ENCODE results near the gene HYAL1.
A peak's percentile ranks its signal among the peaks of the same experiment; 100 is the strongest.

HYAL1 gene

DNA sequence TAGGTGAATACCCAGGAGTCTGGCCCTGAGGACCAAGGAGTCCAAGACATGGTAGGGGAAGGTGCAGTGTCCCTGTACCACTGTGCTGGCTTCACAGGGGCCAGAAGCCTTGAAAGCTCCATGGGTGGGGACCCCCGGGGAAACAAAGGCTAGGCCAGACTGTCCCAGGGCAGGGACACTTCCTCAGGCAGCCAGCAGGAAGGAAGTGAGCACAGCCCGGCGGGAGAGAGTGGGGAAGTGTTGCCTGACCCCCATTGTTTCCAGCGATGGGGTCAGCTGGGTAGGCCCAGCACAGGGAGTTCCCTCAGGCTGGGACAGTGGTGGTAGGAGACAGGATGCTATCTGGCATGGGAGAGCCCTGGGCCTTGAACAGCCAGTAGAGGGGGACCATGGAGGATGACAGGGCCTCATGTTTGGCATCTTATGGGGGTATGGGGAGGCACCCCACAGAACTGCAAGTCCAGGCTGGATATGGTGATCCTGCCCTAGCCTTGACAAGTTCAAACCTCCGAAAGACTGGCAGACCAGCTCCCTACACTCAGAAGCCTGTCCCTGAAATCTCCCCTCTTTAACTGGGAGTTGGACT lies 20.3 kb upstream of the HYAL1 start:
- TF ChIP-seq, protein P1, sequence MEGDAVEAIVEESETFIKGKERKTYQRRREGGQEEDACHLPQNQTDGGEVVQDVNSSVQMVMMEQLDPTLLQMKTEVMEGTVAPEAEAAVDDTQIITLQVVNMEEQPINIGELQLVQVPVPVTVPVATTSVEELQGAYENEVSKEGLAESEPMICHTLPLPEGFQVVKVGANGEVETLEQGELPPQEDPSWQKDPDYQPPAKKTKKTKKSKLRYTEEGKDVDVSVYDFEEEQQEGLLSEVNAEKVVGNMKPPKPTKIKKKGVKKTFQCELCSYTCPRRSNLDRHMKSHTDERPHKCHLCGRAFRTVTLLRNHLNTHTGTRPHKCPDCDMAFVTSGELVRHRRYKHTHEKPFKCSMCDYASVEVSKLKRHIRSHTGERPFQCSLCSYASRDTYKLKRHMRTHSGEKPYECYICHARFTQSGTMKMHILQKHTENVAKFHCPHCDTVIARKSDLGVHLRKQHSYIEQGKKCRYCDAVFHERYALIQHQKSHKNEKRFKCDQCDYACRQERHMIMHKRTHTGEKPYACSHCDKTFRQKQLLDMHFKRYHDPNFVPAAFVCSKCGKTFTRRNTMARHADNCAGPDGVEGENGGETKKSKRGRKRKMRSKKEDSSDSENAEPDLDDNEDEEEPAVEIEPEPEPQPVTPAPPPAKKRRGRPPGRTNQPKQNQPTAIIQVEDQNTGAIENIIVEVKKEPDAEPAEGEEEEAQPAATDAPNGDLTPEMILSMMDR (IDR thresholded peaks at IDR 0.05) = no peak

DNA sequence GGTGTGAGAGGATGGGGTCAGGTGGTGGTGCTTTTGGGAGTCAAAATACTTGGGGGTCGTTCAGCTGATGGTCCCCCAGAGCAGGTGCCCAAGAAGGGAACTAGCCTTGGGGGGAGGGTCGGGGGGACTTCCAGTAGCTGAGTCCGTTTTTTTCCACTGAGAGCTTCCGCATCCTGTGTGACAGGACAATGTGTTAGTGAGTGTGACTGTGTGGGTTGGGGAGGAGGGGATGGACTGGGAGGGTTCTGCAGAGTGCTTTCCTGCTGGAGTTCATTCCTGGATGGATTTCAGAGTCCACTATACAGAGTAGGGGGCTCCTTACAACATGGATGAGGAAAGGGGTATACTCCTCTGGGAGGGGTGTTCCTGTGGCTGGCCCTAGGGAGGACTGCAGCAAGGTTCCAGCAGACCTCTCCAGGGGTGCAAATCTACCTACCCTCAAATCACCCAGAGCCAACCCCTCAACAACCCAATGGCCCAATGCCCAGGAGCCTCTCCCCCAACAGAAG lies 19.8 kb upstream of the HYAL1 start:
- TF ChIP-seq, protein P1 (IDR thresholded peaks at IDR 0.05) = no peak

DNA sequence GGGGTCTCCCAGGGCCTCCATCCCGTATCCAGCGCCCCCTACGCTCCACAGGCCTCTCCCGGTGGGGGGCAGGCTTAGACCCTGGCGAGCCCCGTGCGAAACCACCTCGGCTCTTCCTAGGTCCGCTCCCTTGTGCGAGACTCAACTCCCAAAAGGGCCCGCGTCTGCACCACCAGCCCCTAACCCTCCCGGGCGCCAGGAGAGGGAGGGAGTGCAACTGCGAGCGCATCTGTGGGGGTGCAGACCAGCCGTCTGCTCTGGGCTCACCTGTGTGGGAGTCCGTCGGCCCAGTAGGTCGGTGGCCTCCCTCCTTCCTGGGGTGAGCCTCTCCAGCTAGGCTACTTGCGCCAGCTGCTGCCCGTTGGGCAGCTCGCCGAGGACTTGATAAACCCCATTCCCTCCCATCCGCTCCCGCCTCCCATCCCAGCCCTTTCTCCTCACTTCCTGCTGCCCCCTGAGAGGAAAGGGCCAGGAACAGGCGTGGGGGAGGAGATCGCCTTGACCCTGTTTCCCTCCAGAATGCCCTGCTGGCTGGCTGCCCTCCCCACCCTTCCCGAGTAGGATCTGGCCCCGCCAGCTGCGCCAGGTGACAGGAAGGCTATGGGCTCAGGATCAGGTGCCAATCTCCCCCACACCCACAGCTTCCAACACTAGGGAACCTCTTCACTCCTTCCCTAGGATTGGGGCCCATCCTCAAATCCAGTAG lies 19.2 kb upstream of the HYAL1 start, which contains the start of gene HYAL2:
Gene HYAL2 (minus strand): TSS at position 360 of the 706 bp plus-strand sequence. CDS start 2,256 bp downstream, outside the sequence.
- TF ChIP-seq, protein P1 (IDR thresholded peaks at IDR 0.05) = no peak

DNA sequence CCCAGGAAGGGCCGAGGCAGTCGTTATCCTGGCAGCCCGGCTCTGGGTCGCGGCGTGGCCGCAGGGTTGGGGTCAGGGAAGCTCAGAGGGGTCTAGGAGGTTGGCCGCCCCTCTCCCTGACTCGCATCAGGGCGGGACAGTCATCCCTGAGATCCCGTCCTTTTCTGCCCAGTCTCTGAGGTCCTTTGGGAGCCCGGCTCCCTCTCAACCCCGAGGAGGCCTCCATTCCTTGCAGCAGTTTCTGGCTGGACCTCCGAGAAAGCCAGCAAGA lies 18.7 kb upstream of the HYAL1 start:
- TF ChIP-seq, protein P1 (IDR thresholded peaks at IDR 0.05) = no peak

DNA sequence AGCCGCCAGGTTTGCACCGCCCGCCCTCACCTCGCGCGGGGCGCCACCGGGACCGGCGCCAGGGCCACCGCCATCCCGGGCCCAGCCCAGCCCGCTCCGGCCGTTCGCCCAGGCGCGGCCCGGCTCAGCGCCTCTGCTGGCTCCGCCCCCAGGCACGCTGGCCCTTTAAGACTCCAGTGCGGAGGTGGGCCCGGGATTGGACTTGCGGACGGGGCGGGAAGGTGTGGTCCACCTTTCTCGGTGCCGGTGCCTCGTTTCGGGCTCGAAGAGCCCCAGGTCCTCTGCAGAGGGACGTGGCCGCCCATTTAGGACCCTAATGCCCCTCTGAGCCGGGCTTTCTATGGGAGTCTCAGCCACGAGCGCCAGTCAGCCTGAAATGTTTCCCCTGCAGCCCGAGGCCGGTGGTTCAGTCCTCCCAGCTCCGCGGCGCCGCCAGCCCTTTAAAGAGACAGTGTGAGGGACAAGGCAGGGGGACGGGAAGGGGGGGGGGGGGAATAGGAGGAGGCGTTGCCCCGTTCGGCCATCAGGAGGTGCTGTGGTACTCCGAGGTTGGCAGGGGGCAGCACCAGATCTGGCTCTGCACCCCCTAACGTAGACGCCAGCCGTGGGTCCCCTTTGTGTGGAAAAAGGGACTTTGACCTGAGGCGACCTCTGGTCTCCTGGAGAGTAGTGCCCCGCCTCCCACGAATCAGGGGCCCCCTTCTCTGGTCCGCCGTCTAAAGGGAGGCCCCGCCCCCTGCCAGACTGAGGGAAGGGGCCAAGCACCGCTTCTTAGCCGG lies 18.2 kb upstream of the HYAL1 start:
- TF ChIP-seq, protein P1 (IDR thresholded peaks at IDR 0.05) = peak; percentile 63

DNA sequence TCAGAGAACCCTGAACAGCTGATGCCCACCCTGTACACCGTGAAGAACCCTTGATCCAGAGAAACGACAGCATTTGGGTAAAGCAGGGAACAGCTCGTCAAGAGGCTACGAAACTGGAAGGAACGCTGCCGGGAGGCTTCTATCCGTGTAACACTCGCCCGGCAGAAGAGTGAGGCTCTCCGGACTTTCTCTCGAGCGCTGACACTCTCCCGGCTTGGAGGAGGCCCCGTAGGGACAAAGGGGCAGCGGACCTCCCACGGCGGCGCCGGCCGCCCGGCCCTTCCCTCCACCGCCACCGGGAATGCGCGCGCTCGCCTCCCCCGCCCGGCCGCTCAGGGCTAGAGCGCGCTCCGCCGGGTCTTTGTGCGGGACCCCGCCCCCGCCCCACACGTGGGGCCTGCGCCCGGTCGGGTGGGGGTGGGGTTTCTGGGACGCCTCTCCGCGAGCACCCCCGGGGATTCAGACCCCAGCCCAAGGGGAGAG lies 17.5 kb upstream of the HYAL1 start:
- TF ChIP-seq, protein P1 (IDR thresholded peaks at IDR 0.05) = no peak

DNA sequence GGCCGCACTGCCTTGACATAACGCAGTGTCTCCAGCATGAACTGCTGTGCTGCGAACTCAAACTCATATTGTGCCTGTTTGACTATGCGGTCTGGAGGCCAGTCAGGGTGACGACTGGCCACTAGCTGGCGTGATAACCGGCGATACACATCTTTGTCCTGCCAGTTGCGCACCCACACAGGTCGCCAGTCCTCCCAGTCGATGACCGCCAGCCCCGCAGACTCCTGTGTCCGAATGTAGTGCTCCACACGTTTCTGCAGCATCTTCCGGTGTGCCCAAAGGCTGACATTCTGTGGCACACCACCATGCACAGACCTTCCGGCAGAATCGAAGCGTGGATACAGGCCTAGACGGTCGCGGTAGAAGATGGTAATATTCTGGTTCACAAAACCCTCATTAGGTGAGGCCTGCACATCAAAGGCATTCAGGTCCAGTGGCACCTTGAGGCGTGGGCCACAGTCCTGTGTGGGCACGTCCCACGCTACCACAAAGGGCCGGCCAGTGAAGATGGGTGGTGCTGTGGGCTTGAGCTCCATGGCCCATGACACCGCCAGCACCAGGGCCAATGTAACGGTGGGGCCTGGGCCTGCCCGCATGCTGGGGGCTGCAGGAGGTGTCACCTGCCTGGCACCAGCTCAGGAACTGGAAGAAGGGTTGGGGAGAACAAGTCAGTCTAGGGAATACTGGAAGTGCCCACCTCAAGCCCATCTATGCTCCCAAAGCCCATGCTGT lies 16.7 kb upstream of the HYAL1 start:
- TF ChIP-seq, protein P1 (IDR thresholded peaks at IDR 0.05) = no peak

Data from LNCAP (cell line).